K562 (cell line): ENCODE data around the gene MVD. TPM values are rescaled to one million over a fixed set of nuclear protein-coding genes. Genes with fewer than 3 reads are reported as not detected.
A peak's percentile ranks its signal among the peaks of the same experiment; 100 is the strongest.

Experiments
- ATAC-seq: fragments of 200-7000 bp; cut with Tn5 transposase; 3 replicates; pipeline ENCODE4 v1.9.1; 2020; ENCODE audit warnings: moderate library complexity
- BruUV-seq: library from RNA; stranded (reverse); fragments of 400-500 nt; replicated peaks from 2 replicates; lab custom pipeline; 2021; lab: Mats Ljungman, UMichigan
- CTCF ChIA-PET: fragments of 300-600 bp; formaldehyde crosslinking; extraction: SDS; loops from one replicate; lab custom pipeline; 2021; ENCODE audit warnings: low intra/inter-chr PET ratio; lab: Yijun Ruan, JAX
- POLR2A ChIA-PET: fragments of 300-600, 350-650 bp; sonication (Branson Sonifier 250); formaldehyde crosslinking; extraction: SDS; loops from one replicate; lab custom pipeline; 2021; ENCODE audit warnings: antibody characterized with exemption, inconsistent platforms; lab: Yijun Ruan, JAX
- DNase-seq, 4 experiments: peaks; one replicate each; pipeline versions ENCODE4 v3.0.0 to v3.0.0-alpha.2; 2011 to 2018; ENCODE audit warnings: low spot score in 3 of 4, mixed read lengths in 3 of 4; ENCODE audit errors: extremely low read depth in 1 of 4
- FAIRE-seq: peaks from 2 replicates; lab custom pipeline; 2011; peaks lifted over from hg19 to GRCh38; lab: Jason Lieb, UNC
- H2AFZ ChIP-seq: 2 replicates; pipeline ENCODE4 v1.6.0; 2011; ENCODE audit warnings: low read depth, low read length, control low read depth, inconsistent platforms
- H3K27ac ChIP-seq: fragments of 200-600 bp; 3 replicates; pipeline ENCODE4 v1.8.0; 2011; ENCODE audit warnings: low read depth, mild to moderate bottlenecking, control low read depth, inconsistent platforms, low read length, moderate library complexity, mixed read lengths; ENCODE audit errors: extremely low read depth
- H3K27me3 ChIP-seq, 2 experiments: fragments of 300-600 bp in 1 of 2; 2 replicates in 1 of 2; 3 replicates in 1 of 2; pipeline versions ENCODE4 v1.6.0 to v1.8.0; 2011; ENCODE audit warnings: inconsistent platforms in 2 of 2, low read length in 2 of 2, mild to moderate bottlenecking in 1 of 2, mixed read lengths in 1 of 2, moderate library complexity in 1 of 2; ENCODE audit not compliant: control insufficient read depth in 2 of 2, insufficient read depth in 2 of 2
- H3K36me3 ChIP-seq: fragments of 300-600 bp; 3 replicates; pipeline ENCODE4 v1.8.0; 2011; ENCODE audit warnings: mild to moderate bottlenecking, low read length, inconsistent platforms; ENCODE audit not compliant: control insufficient read depth, insufficient read depth
- H3K4me1 ChIP-seq, 2 experiments: fragments of 200-600 bp in 1 of 2; replicated peaks in 1 of 2; 2 replicates in 1 of 2; 3 replicates in 1 of 2; pipeline versions ENCODE4 v1.5.1 to v1.8.0; 2011; ENCODE audit warnings: inconsistent platforms in 2 of 2, low read length in 2 of 2, mild to moderate bottlenecking in 1 of 2, mixed read lengths in 1 of 2, moderate library complexity in 1 of 2; ENCODE audit not compliant: control insufficient read depth in 2 of 2, insufficient read depth in 2 of 2
- H3K4me2 ChIP-seq: 2 replicates; pipeline ENCODE4 v1.6.1; 2011; ENCODE audit warnings: low read length, control low read depth, inconsistent platforms, mixed read lengths; ENCODE audit not compliant: insufficient read depth
- H3K4me3 ChIP-seq: fragments of 200-600 bp; sonication (generic), shearing (Covaris generic); 2 replicates; pipeline ENCODE4 v1.5.1; 2016; ENCODE audit warnings: control low read depth, inconsistent platforms
- H3K79me2 ChIP-seq: fragments of 200-600 bp; 3 replicates; pipeline ENCODE4 v1.8.0; 2011; ENCODE audit warnings: low read length, inconsistent platforms; ENCODE audit not compliant: control insufficient read depth, insufficient read depth
- H3K9ac ChIP-seq, 2 experiments: 2 replicates each; pipeline versions ENCODE4 v1.6.0 to v1.6.1; 2011; ENCODE audit warnings: low read depth in 2 of 2, low read length in 2 of 2, control low read depth in 1 of 2, inconsistent platforms in 1 of 2, mild to moderate bottlenecking in 1 of 2, mixed read lengths in 1 of 2; ENCODE audit not compliant: insufficient read depth in 1 of 2
- H3K9me1 ChIP-seq: one replicate; pipeline ENCODE4 v1.6.0; 2011; ENCODE audit warnings: inconsistent platforms, mild to moderate bottlenecking, low read length, moderate library complexity; ENCODE audit not compliant: control insufficient read depth, insufficient read depth
- H3K9me3 ChIP-seq: replicated peaks from 2 replicates; pipeline ENCODE4 v1.5.1; 2011; ENCODE audit warnings: low read depth, low read length, inconsistent platforms; ENCODE audit not compliant: control insufficient read depth, insufficient read depth
- H4K20me1 ChIP-seq: replicated peaks from 2 replicates; pipeline ENCODE4 v1.6.1; 2011; ENCODE audit warnings: low read length, inconsistent platforms, mixed read lengths; ENCODE audit not compliant: control insufficient read depth, insufficient read depth
- CHD1 ChIP-seq: fragments of 200-600 bp; sonication (generic); IDR thresholded peaks from one replicate; pipeline ENCODE4 v1.6.1; 2012; ENCODE audit warnings: mild to moderate bottlenecking, moderate library complexity, low read length, inconsistent platforms
- CREB1 ChIP-seq, 2 experiments: sonication (generic) in 1 of 2; formaldehyde crosslinking in 1 of 2; IDR thresholded peaks; 2 replicates each; pipeline versions ENCODE4 v1.6.1 to v1.8.0; 2012 to 2022; ENCODE audit warnings: inconsistent platforms in 1 of 2, mild to moderate bottlenecking in 1 of 2, missing genetic modification reagents in 1 of 2, moderate library complexity in 1 of 2
- DACH1 ChIP-seq: fragments of 450-650 bp; IDR thresholded peaks from 2 replicates; pipeline ENCODE4 v1.6.1; 2018; ENCODE audit not compliant: partially characterized antibody
- FOS ChIP-seq: IDR thresholded peaks from 3 replicates; pipeline ENCODE4 v1.6.1; 2011; ENCODE audit not compliant: insufficient read length; ENCODE audit errors: extremely low read depth
- FOSL1 ChIP-seq: fragments of 200-800 bp; sonication (Bioruptor generic); conservative IDR thresholded peaks from 2 replicates; pipeline ENCODE4 v1.6.1; 2016; ENCODE audit warnings: missing genetic modification characterization, missing compliant biosample characterization
- GATAD2A ChIP-seq: fragments of 450-650 bp; IDR thresholded peaks from 2 replicates; pipeline ENCODE4 v1.6.1; 2017
- JUND ChIP-seq, 2 experiments: IDR thresholded peaks; 2 replicates in 1 of 2; 3 replicates in 1 of 2; pipeline ENCODE4 v1.6.1; 2011; ENCODE audit warnings: borderline replicate concordance in 2 of 2, low read depth in 2 of 2, low read length in 2 of 2, improper control_type of control experiment in 1 of 2, missing biosample characterization in 1 of 2, missing genetic modification characterization in 1 of 2, missing genetic modification reagents in 1 of 2
- MYNN ChIP-seq, 2 experiments: sonication (generic); formaldehyde crosslinking in 1 of 2; IDR thresholded peaks; 2 replicates each; pipeline versions ENCODE4 v1.5.0 to v1.6.1; 2016 to 2020; ENCODE audit warnings: antibody characterized with exemption in 1 of 2, missing genetic modification reagents in 1 of 2
- NR2C2 ChIP-seq, 2 experiments: fragments of 200-800 bp in 1 of 2; sonication (Bioruptor generic) in 1 of 2; sonication (generic) in 1 of 2; formaldehyde crosslinking in 1 of 2; IDR thresholded peaks; 2 replicates each; pipeline versions ENCODE4 v1.6.1 to v1.8.0; 2016 to 2022; ENCODE audit warnings: mild to moderate bottlenecking in 1 of 2, missing compliant biosample characterization in 1 of 2, missing genetic modification characterization in 1 of 2, missing genetic modification reagents in 1 of 2
- PPARD ChIP-seq: fragments of 250-450 bp; sonication (Bioruptor Pico); IDR thresholded peaks from 2 replicates; pipeline ENCODE4 v1.8.0; 2022; ENCODE audit warnings: inconsistent platforms, mild to moderate bottlenecking, moderate library complexity
- RAD51 ChIP-seq: fragments of 450-650 bp; IDR thresholded peaks from 2 replicates; pipeline ENCODE4 v1.7.1; 2016; ENCODE audit warnings: low read depth, mild to moderate bottlenecking, borderline replicate concordance
- RBM34 ChIP-seq: fragments of 200-400 bp; formaldehyde crosslinking; IDR thresholded peaks from 2 replicates; pipeline ENCODE4 v1.6.1; 2018; ENCODE audit warnings: low read length, borderline replicate concordance; ENCODE audit not compliant: insufficient read depth
- RFX7 ChIP-seq: fragments of 250-450 bp; sonication (Bioruptor Pico); IDR thresholded peaks from 2 replicates; pipeline ENCODE4 v1.5.1; 2021; ENCODE audit warnings: mild to moderate bottlenecking
- SNRNP70 ChIP-seq: fragments of 200-400 bp; formaldehyde crosslinking; optimal IDR thresholded peaks from 2 replicates; pipeline ENCODE3; 2017; ENCODE audit warnings: low read depth, low read length
- ZNF134 ChIP-seq: fragments of 250-450 bp; sonication (Bioruptor Pico); conservative IDR thresholded peaks from 2 replicates; pipeline ENCODE4 v1.4.0; 2020
- WGBS: fragments of 100-300 bp; shearing (Covaris generic); methylation state at CpG from one replicate; pipeline ENCODE4 v1.1.6; 2016; ENCODE audit warnings: low coverage, mixed read lengths; ENCODE audit not compliant: insufficient coverage; ENCODE audit errors: missing lambda C conversion rate; 5-methylcytosine and 5-hydroxymethylcytosine counted together
- in situ Hi-C: fragments of 300-500 bp; cut with MboI; formaldehyde crosslinking; loops from 4 replicates; pipeline ENCODE4 v1.15.0; 2018; ENCODE audit warnings: inconsistent platforms, mixed read lengths
- intact Hi-C: fragments of 100-400 bp; cut with micrococcal nuclease; formaldehyde crosslinking; loops from 2 replicates; pipeline ENCODE4 v1.14.2; 2022
- polyA plus RNA-seq, 8 experiments: library from polyadenylated mRNA; depleted of rRNA in 4 of 8; stranded (reverse) in 5 of 8; unstranded in 3 of 8; fragments of >200 nt; fragmentation: Nextera tagmentation in 2 of 8; fragmentation: Illumina TruSeq in 1 of 8; extraction: Ambion mirVana in 2 of 8; extraction: Trizol in 1 of 8; gene quantifications; 2 replicates each; pipeline versions ENCODE4 v1.2.1 to v1.2.3, GENCODE V29; 2011 to 2014; ENCODE audit warnings: inconsistent platforms in 1 of 8, missing spikeins in 1 of 8
- total RNA-seq, 7 experiments: library from RNA; depleted of rRNA in 6 of 7; stranded (reverse); fragments of >200 nt in 6 of 7; fragmentation: Illumina TruSeq in 2 of 7; extraction: Trizol in 2 of 7; gene quantifications; 2 replicates each; pipeline versions ENCODE4 v1.2.1 to v1.2.3, GENCODE V29; 2011 to 2021; ENCODE audit warnings: low replicate concordance in 1 of 7
- TF ChIP-seq, protein P1 (sequence below): IDR thresholded peaks from 3 replicates; pipeline ENCODE4 v1.6.1; 2011; ENCODE audit warnings: borderline replicate concordance, mild to moderate bottlenecking, moderate library complexity; ENCODE audit not compliant: insufficient read length; ENCODE audit errors: extremely low read depth

MVD gene
- total and polyA plus RNA-seq, 9 of the 15 experiments (the other 6 are each of a cell fraction or from before 2014, with no cell fraction given), result 12.2 to 141 (median 45.3) TPM

GRCh38 chr16:88618956-88619667 is 43.8 kb downstream of the MVD start:
- no peak for ATAC-seq
- WGBS, result 94% methylated on average over 15 of the region's 19 CpGs
- Histone ChIP-seq H3K27me3 (no peaks in the 10 kb centered on the region), H3K4me3 (no peak overlapping the region), H3K27ac (peak overlapping the region; percentile 19; the same call in 1 of the 3 replicates), H2AFZ (no peak overlapping the region), H3K36me3 (peaks cover 83% of the 10 kb centered on the region), H4K20me1 (peaks cover 12% of the 10 kb centered on the region; the same call in 1 of the 2 replicates), H3K9ac (peak overlapping the region in 1 of 2 experiments; percentile 23; a peak in 2 of 4 replicates), H3K4me1 (peaks cover 24 to 45% of the 10 kb centered on the region in 2 experiments; a peak in 4 of 5 replicates), H3K9me3 (no peaks in the 10 kb centered on the region)
- POLR2A ChIA-PET, result interaction anchor here (0.5 to 2.1 kb wide), 4 partner anchors 9 to 524 kb away, joined by 3 to 7 read pairs (median 4); partner anchors contain the start of gene IL17C
- no peak for FAIRE-seq
- in situ Hi-C loops, result no loop called here
- no TSS peak for BruUV-seq
- CTCF ChIA-PET, result no interaction called here
- TF ChIP-seq NR2C2 (CRISPR knock-in tag; IDR thresholded peaks at IDR 0.05) (no peak), NR2C2 (tag; IDR thresholded peaks at IDR 0.05) (no peak), CREB1 (IDR thresholded peaks at IDR 0.05) (no peak), CREB1 (CRISPR knock-in tag; IDR thresholded peaks at IDR 0.05) (no peak), FOSL1 (no peak), SNRNP70 (no peak), RFX7 (CRISPR knock-in tag) (no peak), RBM34 (no peak), FOS (no peak), PPARD (no peak), RAD51 (no peak), MYNN (IDR thresholded peaks at IDR 0.05) (no peak), MYNN (CRISPR knock-in tag; IDR thresholded peaks at IDR 0.05) (no peak), JUND (IDR thresholded peaks at IDR 0.05; ENCODE audit: borderline replicate concordance, low read depth, low read length) (no peak), JUND (tag; IDR thresholded peaks at IDR 0.05; ENCODE audit: borderline replicate concordance, low read depth, low read length) (no peak), DACH1 (no peak), CHD1 (no peak), ZNF134 (CRISPR knock-in tag) (no peak), GATAD2A (no peak)
- TF ChIP-seq, protein P1, sequence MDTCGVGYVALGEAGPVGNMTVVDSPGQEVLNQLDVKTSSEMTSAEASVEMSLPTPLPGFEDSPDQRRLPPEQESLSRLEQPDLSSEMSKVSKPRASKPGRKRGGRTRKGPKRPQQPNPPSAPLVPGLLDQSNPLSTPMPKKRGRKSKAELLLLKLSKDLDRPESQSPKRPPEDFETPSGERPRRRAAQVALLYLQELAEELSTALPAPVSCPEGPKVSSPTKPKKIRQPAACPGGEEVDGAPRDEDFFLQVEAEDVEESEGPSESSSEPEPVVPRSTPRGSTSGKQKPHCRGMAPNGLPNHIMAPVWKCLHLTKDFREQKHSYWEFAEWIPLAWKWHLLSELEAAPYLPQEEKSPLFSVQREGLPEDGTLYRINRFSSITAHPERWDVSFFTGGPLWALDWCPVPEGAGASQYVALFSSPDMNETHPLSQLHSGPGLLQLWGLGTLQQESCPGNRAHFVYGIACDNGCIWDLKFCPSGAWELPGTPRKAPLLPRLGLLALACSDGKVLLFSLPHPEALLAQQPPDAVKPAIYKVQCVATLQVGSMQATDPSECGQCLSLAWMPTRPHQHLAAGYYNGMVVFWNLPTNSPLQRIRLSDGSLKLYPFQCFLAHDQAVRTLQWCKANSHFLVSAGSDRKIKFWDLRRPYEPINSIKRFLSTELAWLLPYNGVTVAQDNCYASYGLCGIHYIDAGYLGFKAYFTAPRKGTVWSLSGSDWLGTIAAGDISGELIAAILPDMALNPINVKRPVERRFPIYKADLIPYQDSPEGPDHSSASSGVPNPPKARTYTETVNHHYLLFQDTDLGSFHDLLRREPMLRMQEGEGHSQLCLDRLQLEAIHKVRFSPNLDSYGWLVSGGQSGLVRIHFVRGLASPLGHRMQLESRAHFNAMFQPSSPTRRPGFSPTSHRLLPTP, result no peak
- TF ChIP-seq, all 486 proteins: peak for 0
- intact Hi-C loops, result no loop called here
- peaks cover 9% of the 10 kb centered on the region for H3K9me1 ChIP-seq
- no peak overlapping the region; the same call in 1 of the 2 replicates for H3K4me2 ChIP-seq
- no peak for DNase-seq
- peaks cover 49% of the 10 kb centered on the region for H3K79me2 ChIP-seq
